GM12878 (cell line): ENCODE data around the gene OPRL1.

Experiments
- CTCF ChIP-seq, 3 experiments: IDR thresholded peaks in 2 of 3; conservative IDR thresholded peaks in 1 of 3; 2 replicates each; pipeline ENCODE4 v1.5.1; 2011; ENCODE audit warnings: low read depth in 3 of 3, low read length in 3 of 3, mild to moderate bottlenecking in 3 of 3, control low read depth in 2 of 3, moderate library complexity in 2 of 3, inconsistent platforms in 1 of 3, mixed read lengths in 1 of 3; ENCODE audit not compliant: control insufficient read depth in 2 of 3, insufficient read depth in 1 of 3; ENCODE audit errors: extremely low read depth in 1 of 3
- EZH2 ChIP-seq: IDR thresholded peaks from 2 replicates; pipeline ENCODE4 v1.6.1; 2012; ENCODE audit warnings: low read depth, mild to moderate bottlenecking, control low read depth, inconsistent platforms, low read length, borderline replicate concordance; ENCODE audit not compliant: control insufficient read depth
- MYC ChIP-seq: IDR thresholded peaks from 2 replicates; pipeline ENCODE4 v1.6.1; 2011; ENCODE audit warnings: mild to moderate bottlenecking, low read length, moderate library complexity, inconsistent platforms; ENCODE audit not compliant: insufficient read depth, insufficient replicate concordance, insufficient read length, severe bottlenecking
- POLR2A ChIP-seq: IDR thresholded peaks from 2 replicates; pipeline ENCODE4 v1.6.1; 2011; ENCODE audit warnings: low read depth, mild to moderate bottlenecking, low read length
- POLR2AphosphoS5 ChIP-seq: IDR thresholded peaks from 2 replicates; pipeline ENCODE4 v1.6.1; 2011; ENCODE audit warnings: mild to moderate bottlenecking, low read length, inconsistent platforms
- YY1 ChIP-seq: IDR thresholded peaks from 2 replicates; pipeline ENCODE4 v1.6.1; 2011; ENCODE audit warnings: low read depth, mild to moderate bottlenecking, low read length
- ZNF207 ChIP-seq: fragments of 450-650 bp; IDR thresholded peaks from 2 replicates; pipeline ENCODE4 v1.6.1; 2014; ENCODE audit warnings: antibody characterized with exemption, mild to moderate bottlenecking, borderline replicate concordance
- ZNF384 ChIP-seq: IDR thresholded peaks from 2 replicates; pipeline ENCODE4 v1.6.1; 2012; ENCODE audit warnings: low read depth, mild to moderate bottlenecking, low read length, improper control_type of control experiment, borderline replicate concordance

GRCh38 chr20:64146936-64147477 is 67.1 kb downstream of the OPRL1 start:
- TF ChIP-seq YY1 (no peak), ZNF207 (no peak), POLR2AphosphoS5 (no peak), ZNF384 (no peak), EZH2 (no peak), MYC (no peak), CTCF (IDR thresholded peaks at IDR 0.05 in 2 of 3, conservative IDR thresholded peaks at IDR 0.05 in 1 of 3; ENCODE audit: control insufficient read depth in 2 of 3, extremely low read depth in 1 of 3, insufficient read depth in 1 of 3, low read depth in 3 of 3, low read length in 3 of 3) (no peak), POLR2A (no peak)
